IMR-90 (cell line): ENCODE results near the gene NKX6-1.

Source experiments
- CEBPB ChIP-seq: IDR thresholded peaks from 2 replicates; pipeline ENCODE4 v1.6.1; 2012; ENCODE audit warnings: low read depth, low read length, improper control_type of control experiment
- CHD1 ChIP-seq: IDR thresholded peaks from 2 replicates; pipeline ENCODE4 v1.6.1; 2012; ENCODE audit warnings: low read depth, low read length, improper control_type of control experiment
- CTCF ChIP-seq: conservative IDR thresholded peaks from 2 replicates; pipeline ENCODE4 v1.5.1; 2012; ENCODE audit warnings: mild to moderate bottlenecking, low read depth, low read length, improper control_type of control experiment
- FOS ChIP-seq: fragments of 150-350 bp; IDR thresholded peaks from 2 replicates; pipeline ENCODE4 v1.6.1; 2016; ENCODE audit warnings: low read depth, low read length
- POLR2A ChIP-seq: IDR thresholded peaks from 2 replicates; pipeline ENCODE4 v1.6.1; 2012; ENCODE audit warnings: mild to moderate bottlenecking, low read depth, low read length
- USF2 ChIP-seq: fragments of 150-350 bp; IDR thresholded peaks from 2 replicates; pipeline ENCODE4 v1.6.1; 2017; ENCODE audit warnings: mild to moderate bottlenecking, antibody characterized with exemption, low read length, low read depth

- TF ChIP-seq CTCF, result no peak
- no peak for TF ChIP-seq USF2
- TF ChIP-seq CEBPB, result no peak
- TF ChIP-seq POLR2A, result no peak
- TF ChIP-seq FOS, result no peak
- no peak for TF ChIP-seq CHD1
Measured at GRCh38 chr4:84479663-84480062, 19.4 kb downstream of the NKX6-1 start.
